Skeletal muscle cell (primary cell): ENCODE measurements around the gene SLC35E2B.
"Not testable (repeated sequence)": the region's sequence is repeated elsewhere in the genome, so short reads cannot be mapped to it uniquely, and the experiment has no call there.

ENCODE experiments used
- DNase-seq: peaks from one replicate; pipeline ENCODE4 v3.0.0-alpha.2; 2010; ENCODE audit warnings: low read depth
- H3K4me3 ChIP-seq: 2 replicates; pipeline ENCODE4 v1.5.1; 2011; ENCODE audit warnings: low read depth, mild to moderate bottlenecking, control low read depth, low read length, moderate library complexity

Gene SLC35E2B

DNA sequence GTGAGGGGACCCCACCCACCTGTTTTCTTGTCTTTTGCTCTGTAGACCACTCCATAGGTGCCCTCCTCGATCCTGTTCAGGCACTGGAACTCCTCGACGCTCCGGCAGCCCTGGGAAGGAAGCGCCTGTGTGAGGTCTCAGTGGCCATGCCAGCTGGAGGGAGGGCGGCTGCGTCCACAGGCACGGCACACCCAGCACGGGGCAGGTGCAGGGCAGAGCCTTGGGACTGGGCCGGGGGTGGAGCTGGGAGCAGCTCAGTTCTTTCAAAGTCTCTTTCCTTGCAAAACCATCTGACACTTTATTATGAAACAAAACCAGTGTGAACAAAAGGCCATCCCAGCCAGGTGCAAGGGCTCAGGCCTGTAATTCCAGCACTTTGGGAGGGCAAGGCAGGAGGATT lies 13.0 kb upstream of the SLC35E2B start:
- H3K4me3 ChIP-seq, DNase-seq: not testable (repeated sequence)

DNA sequence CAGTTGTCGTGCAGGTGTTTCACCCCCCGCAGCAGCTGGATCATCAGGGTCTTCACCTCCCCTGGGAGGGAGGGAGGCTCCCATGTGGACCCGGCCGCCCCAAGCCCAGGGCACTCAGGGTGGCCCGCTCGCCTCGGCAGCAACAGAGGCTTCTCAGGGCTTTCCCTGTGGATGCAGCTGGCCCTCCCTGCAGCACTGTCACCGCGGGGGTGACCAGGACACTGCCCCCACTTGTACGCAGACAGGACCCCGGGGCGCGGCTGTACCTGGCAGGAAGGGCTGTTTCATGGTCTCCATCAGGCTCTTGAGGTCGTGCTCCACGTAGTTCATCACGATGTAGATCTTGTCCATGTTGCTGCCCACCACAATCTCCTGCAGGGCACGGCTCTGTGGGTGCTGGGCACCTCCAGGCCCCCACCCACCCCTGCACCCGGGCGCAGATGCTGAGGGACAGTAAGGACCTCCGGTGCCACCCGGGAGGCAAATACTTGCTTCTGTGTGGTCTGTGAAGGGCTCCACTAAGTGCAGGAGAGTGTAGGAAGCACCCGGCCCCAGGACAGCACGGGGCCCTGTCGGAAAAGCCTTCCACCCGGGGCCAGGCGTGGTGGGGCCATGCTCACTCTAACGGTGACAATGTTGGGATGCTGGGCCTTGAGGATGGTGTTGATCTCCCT lies 11.8 kb upstream of the SLC35E2B start:
- not testable (repeated sequence) for DNase-seq, H3K4me3 ChIP-seq

DNA sequence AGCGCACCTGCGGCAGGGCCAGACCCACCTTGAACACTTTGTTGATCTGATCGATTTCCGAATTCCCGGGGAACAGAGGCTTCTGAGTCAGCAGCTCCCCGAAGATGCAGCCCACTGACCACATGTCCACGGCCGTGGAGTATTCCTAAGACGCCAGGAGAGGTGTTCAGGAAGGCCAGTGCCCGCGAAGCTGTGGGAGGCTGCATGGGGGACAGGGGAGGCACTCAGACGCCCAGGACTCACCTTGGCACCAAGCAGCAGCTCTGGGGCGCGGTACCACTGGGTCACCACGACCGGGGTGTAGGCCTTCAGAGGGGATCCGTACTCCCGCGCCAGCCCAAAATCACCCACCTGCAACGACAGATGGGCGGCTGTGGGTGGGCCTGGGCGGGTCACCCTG lies 11.2 kb upstream of the SLC35E2B start:
- DNase-seq: no peak
- no peak overlapping the region for H3K4me3 ChIP-seq

DNA sequence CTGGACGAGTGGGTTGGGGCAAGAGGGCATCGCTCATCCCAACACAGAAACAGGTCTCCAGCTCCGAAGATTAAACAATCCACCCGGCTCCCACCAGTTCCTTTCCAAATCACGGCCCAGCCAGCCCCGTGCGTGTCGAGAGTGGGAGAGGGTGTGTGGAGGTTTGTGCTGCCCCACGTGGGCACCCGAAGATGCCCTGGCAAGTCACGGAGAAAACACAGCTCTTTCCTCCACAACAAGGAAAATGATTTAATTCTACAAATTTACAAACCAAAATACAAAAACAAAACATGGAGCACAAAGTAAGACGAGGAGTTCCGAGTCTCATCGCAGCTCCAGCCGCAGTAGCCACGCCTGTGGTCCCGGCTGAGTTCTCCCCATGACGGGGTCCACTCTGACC lies 9.9 kb upstream of the SLC35E2B start:
- not testable (repeated sequence) for H3K4me3 ChIP-seq, DNase-seq

DNA sequence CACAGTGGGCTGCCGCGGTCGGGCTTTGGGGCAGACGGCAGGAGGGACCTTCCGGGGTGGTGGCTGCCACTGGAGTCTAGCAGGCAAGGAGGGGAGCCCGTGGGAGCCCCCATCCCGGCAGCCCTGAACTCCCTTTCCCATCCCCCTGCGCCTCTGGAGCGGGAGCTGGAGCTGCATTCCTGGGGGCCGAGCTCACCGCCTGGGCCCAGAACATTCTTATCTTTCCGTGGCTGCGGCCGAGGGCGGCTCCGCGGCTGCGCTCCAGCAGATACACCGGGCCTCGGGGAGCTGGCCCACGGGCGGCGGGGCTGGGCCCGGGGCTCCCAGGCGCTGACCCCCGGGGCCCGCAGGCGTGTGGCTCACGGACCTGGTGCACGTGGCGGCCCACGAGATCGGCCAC lies 8.0 kb upstream of the SLC35E2B start:
- DNase-seq, H3K4me3 ChIP-seq: not testable (repeated sequence)

DNA sequence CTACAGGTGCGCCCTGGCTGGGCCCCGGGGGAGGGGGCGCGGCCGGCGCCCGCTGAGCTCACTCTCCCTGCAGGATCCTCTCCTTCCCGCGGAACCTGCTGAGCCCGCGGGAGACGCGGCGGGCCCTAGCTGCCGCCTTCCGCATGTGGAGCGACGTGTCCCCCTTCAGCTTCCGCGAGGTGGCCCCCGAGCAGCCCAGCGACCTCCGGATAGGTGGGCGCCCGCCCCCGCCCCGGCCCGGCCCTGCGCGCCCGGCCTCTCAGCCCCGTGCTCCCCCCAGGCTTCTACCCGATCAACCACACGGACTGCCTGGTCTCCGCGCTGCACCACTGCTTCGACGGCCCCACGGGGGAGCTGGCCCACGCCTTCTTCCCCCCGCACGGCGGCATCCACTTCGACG lies 7.5 kb upstream of the SLC35E2B start:
- not testable (repeated sequence) for DNase-seq, H3K4me3 ChIP-seq

DNA sequence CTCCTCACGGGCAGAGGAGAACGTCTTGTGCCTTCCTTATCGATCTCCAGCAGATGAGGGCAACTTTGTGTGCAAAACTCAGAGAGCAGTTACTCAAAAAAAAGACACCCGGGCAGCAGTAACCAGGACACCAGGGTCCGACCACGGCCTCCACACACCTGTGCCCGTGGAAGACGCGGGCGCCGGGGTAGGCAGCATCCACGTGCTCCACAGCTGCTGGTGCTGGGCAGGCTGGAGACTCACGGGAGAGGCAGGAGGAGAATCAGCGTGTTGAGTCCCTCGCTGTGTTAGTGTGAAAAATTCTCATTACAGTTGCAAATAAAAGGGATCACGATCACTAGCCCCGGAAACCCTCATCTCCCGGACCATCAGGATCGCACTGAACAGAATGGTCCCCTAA lies 6.5 kb upstream of the SLC35E2B start:
- not testable (repeated sequence) for H3K4me3 ChIP-seq, DNase-seq

DNA sequence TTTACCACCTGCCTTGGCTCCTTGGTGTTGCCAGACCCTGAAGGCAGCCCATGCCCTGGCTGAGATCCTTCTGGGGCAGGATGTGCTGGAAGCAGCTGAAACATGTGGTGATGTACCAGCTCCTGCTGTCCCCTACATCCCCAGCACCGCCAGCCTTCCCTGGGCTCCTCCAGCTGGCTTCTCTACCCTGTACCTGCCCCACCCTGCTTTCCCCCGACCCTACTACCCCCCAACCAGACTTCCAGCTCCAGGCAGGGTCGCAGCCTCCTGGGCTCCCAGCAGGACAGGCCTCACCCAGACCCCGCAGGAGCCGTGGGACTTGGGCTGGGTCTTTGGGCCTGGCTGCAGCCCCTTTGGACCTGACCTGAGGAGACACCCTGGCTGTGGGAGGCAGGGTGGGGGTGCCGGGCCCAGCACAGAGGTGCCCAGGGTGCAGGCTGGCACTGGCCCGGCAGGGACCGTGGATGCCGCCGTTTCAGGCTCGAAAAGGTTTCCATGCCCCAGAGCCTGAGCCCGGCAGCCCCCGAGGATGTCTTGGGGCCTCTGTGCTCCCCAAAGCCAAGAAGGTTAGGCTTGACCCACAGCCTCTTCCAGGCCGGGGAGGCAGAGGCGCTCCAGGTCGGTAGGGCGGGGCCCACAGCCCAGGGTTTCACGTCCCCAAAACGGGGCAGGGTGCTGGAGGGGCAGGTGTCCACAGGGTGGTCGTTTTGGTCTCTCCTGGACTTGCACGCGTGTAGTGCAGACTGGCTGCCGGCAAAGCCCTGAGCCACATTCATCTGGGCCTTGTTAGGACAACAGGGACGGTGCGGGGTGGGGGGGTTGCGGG lies 5.0 kb upstream of the SLC35E2B start:
- H3K4me3 ChIP-seq, DNase-seq: not testable (repeated sequence)

DNA sequence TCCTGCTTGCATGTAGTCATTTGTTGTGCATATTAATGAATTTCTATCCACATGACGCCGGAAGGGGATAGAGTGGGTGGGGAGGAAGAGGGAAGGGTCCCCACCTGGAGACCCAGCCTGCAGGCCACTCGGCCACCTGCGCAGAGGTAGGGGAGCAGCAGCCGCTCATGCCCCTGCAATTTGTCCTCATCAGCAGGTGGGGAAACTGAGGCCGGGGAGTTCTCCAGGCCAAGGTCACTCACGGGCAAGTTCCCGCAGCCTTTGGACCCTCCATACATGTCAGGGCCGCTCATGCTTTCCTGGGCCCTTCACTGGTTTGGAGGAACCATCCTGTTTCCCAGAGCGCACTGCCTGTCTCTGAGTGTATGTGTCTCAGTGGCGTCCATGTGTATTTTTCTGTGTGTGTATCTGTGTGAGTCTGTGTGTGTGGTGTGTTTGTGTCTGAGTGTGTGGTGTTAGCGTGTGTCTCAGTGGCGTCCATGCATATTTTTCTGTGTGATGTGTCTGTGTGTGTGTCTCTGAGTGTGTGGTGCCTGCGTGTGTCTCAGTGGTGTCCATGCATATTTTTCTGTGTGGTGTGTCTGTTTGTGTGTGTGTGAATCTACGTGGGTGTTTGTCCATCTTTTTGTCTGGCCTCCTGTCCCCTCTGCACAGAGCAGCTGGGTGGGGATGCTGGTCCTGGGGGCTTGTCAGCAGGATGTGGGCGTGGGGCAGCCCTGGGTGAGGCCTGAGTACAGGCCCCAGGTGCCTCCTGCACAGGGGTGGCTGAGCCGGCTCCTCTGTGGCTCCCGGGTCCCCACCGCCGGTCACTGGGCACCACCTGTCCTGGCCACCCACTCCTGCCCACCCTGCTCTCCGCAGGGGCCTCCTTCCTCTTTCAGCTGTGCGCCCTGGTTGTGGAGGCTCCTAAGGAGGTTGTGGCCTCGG lies 4.1 kb upstream of the SLC35E2B start:
- not testable (repeated sequence) for H3K4me3 ChIP-seq, DNase-seq

DNA sequence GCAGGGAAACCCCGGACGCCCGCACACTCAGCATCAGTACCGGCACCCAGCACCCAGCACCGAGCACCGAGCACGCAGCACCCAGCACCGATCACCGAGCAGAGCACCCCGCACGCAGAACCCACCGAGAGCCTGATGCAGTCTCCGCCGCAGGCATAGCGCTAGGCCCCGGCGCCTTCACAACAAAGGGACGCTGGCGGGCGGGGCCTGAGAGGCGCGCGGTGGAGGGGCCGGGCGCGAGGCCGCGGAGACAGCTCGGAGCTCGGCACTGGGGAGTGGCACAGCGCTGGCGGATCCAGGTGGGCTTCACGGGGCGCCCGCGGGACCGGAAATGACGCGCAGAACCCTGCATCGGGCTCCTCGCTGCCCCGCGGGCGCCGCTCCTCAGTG lies 276 bp downstream of the SLC35E2B start:
- H3K4me3 ChIP-seq: peak overlapping the region; percentile 48
- peak; percentile 4 for DNase-seq

DNA sequence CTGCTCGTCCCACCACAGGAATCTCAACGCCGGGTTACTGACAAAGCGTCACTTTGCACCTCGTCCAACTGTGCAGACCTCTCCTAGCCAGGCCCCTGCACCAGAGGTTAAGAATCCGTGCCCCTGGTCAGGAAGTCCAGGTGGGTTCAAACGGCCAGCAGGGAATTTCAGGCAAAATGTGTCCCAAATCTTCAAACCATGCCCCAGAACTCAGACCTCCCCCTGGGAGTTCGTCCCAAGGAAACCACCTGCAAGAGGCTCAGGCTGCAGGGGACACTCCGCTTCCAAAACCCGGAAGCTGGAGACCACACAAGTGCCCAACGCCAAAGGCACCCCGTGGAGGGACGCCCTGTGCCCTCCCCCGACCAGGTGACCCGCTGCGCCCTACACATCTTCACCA lies 1.2 kb downstream of the SLC35E2B start:
- H3K4me3 ChIP-seq: peak overlapping the region; percentile 38
- not testable (repeated sequence) for DNase-seq

DNA sequence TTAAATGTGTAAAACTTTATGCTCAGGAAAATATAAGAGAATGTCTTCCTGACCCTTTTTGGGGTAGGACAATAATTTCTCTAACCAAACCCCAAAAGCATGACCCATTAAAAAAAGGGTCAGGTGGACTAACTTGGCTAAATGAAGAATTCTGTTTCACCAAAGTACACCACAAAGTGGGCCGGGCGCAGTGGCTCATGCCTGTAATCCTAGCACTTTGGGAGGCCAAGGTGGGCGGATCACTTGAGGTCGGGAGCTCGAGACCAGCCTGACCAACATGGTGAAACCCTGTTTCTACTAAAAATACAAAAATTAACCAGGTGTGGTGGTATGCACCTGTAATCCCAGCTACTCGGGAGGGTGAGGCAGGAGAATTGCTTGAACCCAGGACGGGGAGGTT lies 3.1 kb downstream of the SLC35E2B start:
- H3K4me3 ChIP-seq: not testable (repeated sequence)

DNA sequence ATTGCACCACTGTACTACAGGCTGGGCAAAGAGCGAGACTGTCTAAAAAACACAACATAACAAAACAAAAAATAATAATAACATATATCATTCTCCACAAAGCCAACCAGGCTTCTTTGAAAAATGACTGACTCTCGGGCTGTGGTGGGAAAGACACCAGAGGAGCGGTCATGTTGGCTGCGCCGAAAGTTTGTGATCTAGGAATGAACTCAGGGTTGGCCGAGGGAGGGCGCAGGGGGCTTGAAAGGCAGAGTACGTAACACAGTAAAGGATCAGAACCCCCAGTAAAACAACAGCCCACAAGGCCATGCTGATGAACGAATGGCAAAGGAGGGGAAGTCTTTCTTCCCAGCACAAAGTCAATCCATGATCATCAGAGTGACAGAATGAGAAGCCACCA lies 4.7 kb downstream of the SLC35E2B start:
- no peak overlapping the region for H3K4me3 ChIP-seq
- DNase-seq: no peak

More for the DNA sequence above, 3.1 kb downstream of the SLC35E2B start:
- not testable (repeated sequence) for DNase-seq

DNA sequence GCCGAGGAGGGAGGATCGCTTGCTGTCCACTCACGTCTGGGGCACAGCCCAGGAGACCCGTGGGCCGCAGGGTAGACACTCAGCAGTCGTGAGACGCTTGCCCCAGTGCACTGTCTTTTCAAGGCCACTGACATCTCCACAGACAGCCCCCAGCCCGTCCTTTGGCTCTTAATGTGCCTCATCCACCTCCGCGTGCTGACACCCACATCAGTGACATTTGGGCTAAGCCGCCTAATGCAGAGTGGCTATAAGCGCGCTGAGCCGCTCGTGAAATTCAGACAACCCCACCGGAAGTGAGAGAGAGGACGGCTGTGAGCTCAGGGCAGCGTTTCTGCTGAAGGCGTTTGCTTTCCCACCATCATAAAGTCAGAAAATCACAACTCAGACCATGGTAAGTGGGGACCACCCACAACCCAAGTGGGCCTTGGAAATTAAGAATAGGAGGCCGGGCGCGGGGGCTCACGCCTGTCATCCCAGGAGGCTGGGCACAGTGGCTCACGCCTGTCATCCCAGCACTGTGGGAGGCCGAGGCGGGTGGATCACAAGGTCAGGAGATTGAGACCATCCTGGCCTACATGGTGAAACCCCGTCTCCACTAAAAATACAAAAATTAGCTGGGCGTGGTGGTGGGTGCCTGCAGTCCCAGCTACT lies 8.4 kb downstream of the SLC35E2B start:
- no peak overlapping the region for H3K4me3 ChIP-seq
- DNase-seq: no peak

DNA sequence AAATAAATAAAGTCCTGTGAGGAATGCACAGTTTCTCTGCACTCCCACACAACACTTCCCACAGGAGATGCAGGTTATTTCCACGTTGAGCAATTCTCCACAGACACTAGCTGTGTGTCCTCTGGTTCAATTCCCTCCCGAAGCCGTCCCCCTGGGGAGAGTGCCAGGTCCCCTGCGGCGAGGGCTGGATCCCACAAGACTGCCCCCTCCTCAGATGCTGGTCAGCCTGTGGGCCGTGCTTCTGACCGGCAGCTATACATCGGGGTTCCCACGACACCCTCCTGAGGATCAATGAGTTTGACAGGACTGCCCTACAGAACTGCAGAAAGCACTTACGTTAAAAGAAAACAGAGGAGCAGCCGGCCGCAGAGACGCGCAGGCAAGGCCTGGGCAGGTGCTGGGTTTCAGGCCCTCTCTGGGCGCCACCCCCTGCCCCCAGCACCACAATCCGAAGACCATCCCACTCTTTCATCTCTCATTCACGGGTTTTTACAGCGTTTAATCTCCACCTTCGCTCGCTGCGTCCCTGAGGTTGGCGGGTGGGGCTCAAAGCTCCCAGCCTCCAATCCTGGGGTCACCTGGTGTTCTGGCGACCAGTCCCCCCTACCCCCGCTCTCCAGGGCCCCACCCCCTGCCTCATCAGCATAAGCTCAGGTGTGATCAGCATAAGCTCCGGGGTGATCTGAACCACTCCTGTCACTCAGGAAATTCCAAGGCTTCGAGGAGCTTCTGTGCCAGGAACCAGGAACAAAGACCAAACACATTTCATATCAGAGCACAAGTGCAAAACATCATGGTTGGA lies 9.3 kb downstream of the SLC35E2B start:
- no peak for DNase-seq
- H3K4me3 ChIP-seq: no peak overlapping the region

DNA sequence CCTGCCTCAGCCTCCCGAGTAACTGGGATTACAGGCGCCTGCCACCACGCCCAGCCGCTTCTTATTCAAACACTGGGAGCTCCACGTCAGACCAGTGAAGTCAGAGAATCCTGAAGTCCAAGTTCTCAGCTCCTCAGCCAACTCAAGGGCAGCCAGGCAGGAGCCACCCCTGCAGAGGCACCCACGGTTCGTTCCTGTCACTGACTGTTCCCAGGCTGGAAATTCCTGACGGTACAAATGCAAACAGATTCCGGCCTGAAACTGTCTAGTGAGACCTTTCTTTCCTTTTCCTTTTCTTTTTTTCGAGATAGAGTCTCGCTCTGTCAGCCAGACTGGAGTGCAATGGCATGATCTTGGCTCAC lies 11.7 kb downstream of the SLC35E2B start:
- no peak for DNase-seq
- no peak overlapping the region for H3K4me3 ChIP-seq

DNA sequence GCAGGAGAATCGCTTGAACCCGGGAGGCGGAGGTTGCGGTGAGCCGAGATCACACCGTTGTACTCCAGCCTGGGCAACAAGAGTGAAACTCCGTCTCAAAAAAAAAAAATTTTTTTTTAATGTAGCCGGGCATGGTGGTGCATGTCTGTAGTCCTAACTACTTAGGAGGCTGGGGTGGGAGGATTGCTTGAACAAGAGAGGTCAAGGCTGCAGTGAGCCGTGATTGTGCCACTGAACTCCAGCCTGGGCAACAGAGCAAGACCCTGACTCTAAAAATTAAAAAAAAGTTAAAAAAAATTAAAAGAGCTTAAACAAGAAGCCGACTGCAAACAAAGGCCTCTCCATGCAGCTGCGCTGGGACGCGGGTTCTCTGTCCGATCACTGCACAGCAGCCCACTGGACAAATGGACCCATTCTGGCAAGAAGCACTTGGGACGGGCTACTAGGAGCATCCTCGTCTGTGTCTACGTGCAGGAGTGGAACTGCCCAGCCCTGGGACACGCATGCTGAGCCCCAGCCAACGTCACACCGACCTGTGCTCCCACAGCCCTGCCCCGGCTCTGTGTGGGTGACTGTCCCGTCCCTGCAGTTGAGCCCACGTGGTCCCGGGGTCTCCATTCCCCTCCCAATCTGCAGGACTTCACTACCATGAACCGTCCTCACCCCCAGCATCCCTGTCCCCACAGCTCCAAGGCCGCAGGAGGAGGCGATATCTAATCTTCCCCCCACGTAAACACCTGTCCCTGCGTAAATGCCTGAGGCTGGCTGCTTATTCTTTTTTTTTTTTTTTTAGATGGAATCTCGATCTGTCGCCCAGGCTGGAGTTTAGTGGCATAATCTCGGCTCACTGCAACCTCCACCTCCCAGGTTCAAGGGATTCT lies 12.3 kb downstream of the SLC35E2B start:
- no peak overlapping the region for H3K4me3 ChIP-seq
- no peak for DNase-seq
